PC-3 (cell line): Measurements from ENCODE around the gene SLC22A5.

Experiments
- CTCF ChIP-seq: fragments of 300-600 bp; sonication (generic); conservative IDR thresholded peaks from 2 replicates; pipeline ENCODE4 v1.5.1; 2017; ENCODE audit warnings: antibody characterized with exemption, low read depth, mild to moderate bottlenecking, low read length
- EZH2 ChIP-seq: fragments of 300-600 bp; sonication (generic); IDR thresholded peaks from one replicate; pipeline ENCODE4 v1.6.1; 2017; ENCODE audit warnings: antibody characterized with exemption, mild to moderate bottlenecking, low read length; ENCODE audit not compliant: unreplicated experiment
- EZH2phosphoT487 ChIP-seq: fragments of 300-600 bp; sonication (generic); IDR thresholded peaks from 2 replicates; pipeline ENCODE4 v1.6.1; 2018; ENCODE audit warnings: mild to moderate bottlenecking, antibody characterized with exemption, low read length, borderline replicate concordance

GRCh38 chr5:132438917-132439316 lies 69.4 kb downstream of the SLC22A5 start:
- TF ChIP-seq EZH2phosphoT487 (no peak), CTCF (no peak), EZH2 (no peak)
